ENCODE results near the gene GRM4. TPM values are rescaled to one million over a fixed set of nuclear protein-coding genes. Genes with fewer than 3 reads are reported as not detected.

The GRM4 gene
- total RNA-seq, 1 experiment from 2014 or later, result 5.6 TPM

DNA sequence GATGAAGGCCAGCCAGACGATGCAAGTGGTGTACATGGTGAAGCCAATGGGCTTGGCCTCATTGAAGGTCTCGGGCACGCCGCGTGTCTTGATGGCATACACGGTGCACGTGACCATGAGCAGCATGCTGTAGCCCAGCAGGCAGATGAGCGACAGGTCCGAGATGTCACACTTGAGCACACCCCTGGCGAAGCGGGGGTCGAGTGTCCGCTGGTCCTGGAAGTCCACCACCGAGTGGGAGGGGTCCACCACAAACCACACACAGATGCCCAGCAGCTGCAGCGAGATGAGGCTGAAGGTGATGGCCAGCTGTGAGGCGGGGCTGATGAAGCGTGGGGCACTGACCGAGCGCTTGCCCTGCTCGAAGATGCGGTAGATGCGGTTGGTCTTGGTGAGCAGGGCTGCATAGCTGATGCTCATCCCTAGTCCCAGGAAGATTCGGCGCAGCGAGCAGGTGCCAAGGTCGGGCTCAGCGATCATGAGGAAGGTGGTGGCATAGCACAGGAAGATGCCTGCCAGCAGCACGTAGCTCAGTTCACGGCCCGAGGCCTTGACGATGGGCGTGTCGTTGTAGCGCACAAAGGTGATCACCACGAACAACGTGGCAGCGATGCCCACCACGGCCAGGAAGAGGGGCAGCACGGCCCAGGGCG lies 110.1 kb downstream of the GRM4 start:
- H3K36me3 Mint-ChIP-seq (ENCODE audit: insufficient read depth in 1 of 3, low read depth in 3 of 3), result peaks cover 0 to 3% (median 0%) of the 10 kb centered on the region in 3 experiments; a peak in 2 of 7 replicates
- no peak overlapping the region for H4K8ac ChIP-seq (replicated peaks; ENCODE audit: insufficient read length, low read depth, low read length)
- no peak overlapping the region for H3K4me2 ChIP-seq (ENCODE audit: insufficient read depth, insufficient read length, low read length)
- no peak overlapping the region for H3K9ac ChIP-seq (ENCODE audit: extremely low read depth, insufficient read length, low read length)
- no peak overlapping the region for H2AK5ac ChIP-seq (ENCODE audit: insufficient read length, low read length)
- no peak overlapping the region for H3K4me3 Mint-ChIP-seq
- H3K27ac ChIP-seq (ENCODE audit: insufficient read length, low read depth, low read length), result no peak overlapping the region
- no peak overlapping the region for H4K91ac ChIP-seq (ENCODE audit: insufficient read length, low read depth, low read length)
- no peaks in the 10 kb centered on the region for H3K9me3 Mint-ChIP-seq
- H3T11ph ChIP-seq (ENCODE audit: low read length), result no peak overlapping the region
- no peak overlapping the region for H2BK15ac ChIP-seq (ENCODE audit: low read depth, low read length)
- peaks cover 4% of the 10 kb centered on the region for H3K27me3 Mint-ChIP-seq (ENCODE audit: low read depth)
- no peak overlapping the region for H2BK5ac ChIP-seq (ENCODE audit: insufficient read length, low read length)
- WGBS (ENCODE audit: extremely low coverage, insufficient read length, low lambda C conversion rate), result no CpG with 5 or more reads among the region's 40 CpGs
- no peak overlapping the region for H2BK20ac ChIP-seq (ENCODE audit: low read depth, low read length, poor library complexity, severe bottlenecking)
- no peak overlapping the region for H3K27ac Mint-ChIP-seq
- no peaks in the 10 kb centered on the region for H3K23me2 ChIP-seq (ENCODE audit: insufficient read length, low read depth, low read length, poor library complexity, severe bottlenecking)
- no peaks in the 10 kb centered on the region for H3K9me3 ChIP-seq (ENCODE audit: control insufficient read depth, low read depth, low read length)
- no peak overlapping the region for H2BK12ac ChIP-seq (ENCODE audit: insufficient read length, low read depth, low read length)
- no peak overlapping the region for H3K23ac ChIP-seq (ENCODE audit: insufficient read length, low read depth, low read length)
- no peak overlapping the region for H4K5ac ChIP-seq (ENCODE audit: insufficient read length, low read depth, low read length)
- DNase-seq, result no peak
- peaks cover 10% of the 10 kb centered on the region in 2 experiments for H3K4me1 Mint-ChIP-seq
- no peaks in the 10 kb centered on the region for H3K79me1 ChIP-seq (ENCODE audit: insufficient read depth, low read depth, low read length, poor library complexity, severe bottlenecking)
- no peak overlapping the region for H2BK120ac ChIP-seq (ENCODE audit: low read depth, low read length, poor library complexity, severe bottlenecking)
- no peak overlapping the region for H3K14ac ChIP-seq (ENCODE audit: insufficient read depth, low read length)
- no peaks in the 10 kb centered on the region for H4K20me1 ChIP-seq (ENCODE audit: control insufficient read depth, insufficient read depth, insufficient read length)
- H3K79me2 ChIP-seq (ENCODE audit: insufficient read depth, low read length), result no peaks in the 10 kb centered on the region
- no peak overlapping the region for H3K56ac ChIP-seq (ENCODE audit: insufficient read length, low read depth, low read length)
- H3K4ac ChIP-seq (ENCODE audit: low read depth, low read length), result no peak overlapping the region
- no peaks in the 10 kb centered on the region for H3K4me1 ChIP-seq (ENCODE audit: insufficient read depth, low read length)
- no peaks in the 10 kb centered on the region for H3K27me3 ChIP-seq (ENCODE audit: insufficient read depth, low read length)
- no peak overlapping the region for H2AFZ ChIP-seq (ENCODE audit: low read length)
- TF ChIP-seq, protein P1, sequence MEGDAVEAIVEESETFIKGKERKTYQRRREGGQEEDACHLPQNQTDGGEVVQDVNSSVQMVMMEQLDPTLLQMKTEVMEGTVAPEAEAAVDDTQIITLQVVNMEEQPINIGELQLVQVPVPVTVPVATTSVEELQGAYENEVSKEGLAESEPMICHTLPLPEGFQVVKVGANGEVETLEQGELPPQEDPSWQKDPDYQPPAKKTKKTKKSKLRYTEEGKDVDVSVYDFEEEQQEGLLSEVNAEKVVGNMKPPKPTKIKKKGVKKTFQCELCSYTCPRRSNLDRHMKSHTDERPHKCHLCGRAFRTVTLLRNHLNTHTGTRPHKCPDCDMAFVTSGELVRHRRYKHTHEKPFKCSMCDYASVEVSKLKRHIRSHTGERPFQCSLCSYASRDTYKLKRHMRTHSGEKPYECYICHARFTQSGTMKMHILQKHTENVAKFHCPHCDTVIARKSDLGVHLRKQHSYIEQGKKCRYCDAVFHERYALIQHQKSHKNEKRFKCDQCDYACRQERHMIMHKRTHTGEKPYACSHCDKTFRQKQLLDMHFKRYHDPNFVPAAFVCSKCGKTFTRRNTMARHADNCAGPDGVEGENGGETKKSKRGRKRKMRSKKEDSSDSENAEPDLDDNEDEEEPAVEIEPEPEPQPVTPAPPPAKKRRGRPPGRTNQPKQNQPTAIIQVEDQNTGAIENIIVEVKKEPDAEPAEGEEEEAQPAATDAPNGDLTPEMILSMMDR (conservative IDR thresholded peaks at IDR 0.05), result no peak
- no peak overlapping the region for H3K18ac ChIP-seq (ENCODE audit: insufficient read length, low read depth, low read length)

Data from H9 (cell line).